ENCODE measurements around the gene ARHGAP10. TPM values are rescaled to one million over a fixed set of nuclear protein-coding genes. Genes with fewer than 3 reads are reported as not detected.

ARHGAP10 gene
- total and polyA plus RNA-seq, 10 of the 15 experiments (the other 5 are each of a cell fraction or from before 2014, with no cell fraction given), result 1.3 to 25.8 (median 17.2) TPM

DNA sequence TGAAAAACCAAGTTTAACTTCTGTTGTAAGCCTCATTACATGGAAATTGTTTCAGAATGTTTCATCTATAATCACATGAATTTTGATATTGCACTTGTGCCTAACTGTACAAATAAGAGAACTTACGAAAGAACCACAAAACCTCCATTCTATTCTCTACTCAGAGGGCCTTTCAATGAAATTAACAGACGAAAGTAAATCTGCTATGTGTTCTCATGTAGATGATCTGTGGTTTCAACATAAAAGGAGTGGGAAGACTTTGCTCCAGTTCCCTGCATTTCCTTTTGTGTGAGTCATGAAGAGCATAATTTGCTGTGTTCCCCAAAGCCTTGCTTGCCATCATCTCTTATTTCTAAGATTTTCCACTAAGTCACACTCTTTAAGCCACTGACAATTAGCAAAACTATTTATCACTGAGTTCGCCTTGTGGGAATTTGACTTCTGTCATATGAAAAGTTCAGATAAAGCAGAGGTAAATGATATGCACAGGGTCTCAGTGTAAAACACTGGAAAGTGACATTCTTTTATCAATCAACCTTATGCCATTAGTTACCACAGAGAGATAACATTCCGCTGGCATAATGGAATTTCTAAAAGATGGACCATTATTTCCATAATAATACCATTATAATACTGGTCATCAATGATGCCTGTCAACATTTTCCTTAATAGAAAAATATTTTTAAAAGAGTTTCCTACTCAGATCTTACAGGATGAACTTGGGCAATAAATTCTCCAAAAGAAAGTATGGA lies 380.5 kb downstream of the ARHGAP10 start (continued):
- TF ChIP-seq ESRRA (IDR thresholded peaks at IDR 0.05; ENCODE audit: low read length) (no peak), PAX8 (IDR thresholded peaks at IDR 0.05) (no peak), CHD4 (IDR thresholded peaks at IDR 0.05) (no peak), NR2C1 (IDR thresholded peaks at IDR 0.05) (no peak), SP1 (IDR thresholded peaks at IDR 0.05; ENCODE audit: low read depth, low read length) (no peak), HDAC2 (IDR thresholded peaks at IDR 0.05) (no peak), SPI1 (IDR thresholded peaks at IDR 0.05; ENCODE audit: borderline replicate concordance, insufficient read depth, low read depth, low read length) (no peak), SUZ12 (IDR thresholded peaks at IDR 0.05; ENCODE audit: unreplicated experiment) (no peak), KAT2A (conservative IDR thresholded peaks at IDR 0.05; ENCODE audit: control insufficient read depth, low read depth, low read length) (no peak), EGR1 (IDR thresholded peaks at IDR 0.05; ENCODE audit: borderline replicate concordance in 1 of 2, low read depth in 2 of 2, low read length in 2 of 2) (no peak)
- TF ChIP-seq, protein P1, sequence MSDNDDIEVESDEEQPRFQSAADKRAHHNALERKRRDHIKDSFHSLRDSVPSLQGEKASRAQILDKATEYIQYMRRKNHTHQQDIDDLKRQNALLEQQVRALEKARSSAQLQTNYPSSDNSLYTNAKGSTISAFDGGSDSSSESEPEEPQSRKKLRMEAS (IDR thresholded peaks at IDR 0.05; ENCODE audit: low read depth, low read length), result no peak
- TF ChIP-seq, protein P2, sequence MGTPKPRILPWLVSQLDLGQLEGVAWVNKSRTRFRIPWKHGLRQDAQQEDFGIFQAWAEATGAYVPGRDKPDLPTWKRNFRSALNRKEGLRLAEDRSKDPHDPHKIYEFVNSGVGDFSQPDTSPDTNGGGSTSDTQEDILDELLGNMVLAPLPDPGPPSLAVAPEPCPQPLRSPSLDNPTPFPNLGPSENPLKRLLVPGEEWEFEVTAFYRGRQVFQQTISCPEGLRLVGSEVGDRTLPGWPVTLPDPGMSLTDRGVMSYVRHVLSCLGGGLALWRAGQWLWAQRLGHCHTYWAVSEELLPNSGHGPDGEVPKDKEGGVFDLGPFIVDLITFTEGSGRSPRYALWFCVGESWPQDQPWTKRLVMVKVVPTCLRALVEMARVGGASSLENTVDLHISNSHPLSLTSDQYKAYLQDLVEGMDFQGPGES (IDR thresholded peaks at IDR 0.05), result no peak

DNA sequence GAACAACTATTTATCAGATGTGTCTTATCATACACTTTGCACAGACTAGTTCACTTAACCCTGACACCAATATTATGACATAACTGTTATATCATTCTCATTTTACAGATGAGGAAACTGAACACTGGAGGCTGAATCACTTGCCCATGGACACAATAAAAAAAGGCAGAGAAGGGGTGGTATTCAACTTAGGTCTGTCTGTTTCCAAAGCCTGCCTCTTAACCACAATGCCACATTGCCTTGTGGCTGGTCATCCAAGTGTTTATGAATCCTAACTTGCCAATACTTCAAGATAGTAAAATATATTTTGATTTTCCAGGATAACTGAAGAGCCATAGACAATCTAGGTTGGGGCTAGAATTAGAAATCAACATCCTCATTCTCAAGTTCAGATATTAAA lies 382.5 kb downstream of the ARHGAP10 start:
- Histone ChIP-seq H2AFZ (ENCODE audit: control insufficient read depth, low read depth, low read length) (no peak overlapping the region), H3K27me3 (replicated peaks in 1 of 2; ENCODE audit: control insufficient read depth in 2 of 2, insufficient read depth in 2 of 2, low read length in 1 of 2) (no peaks in the 10 kb centered on the region; a peak in 1 of 4 replicates), H3K79me2 (ENCODE audit: control insufficient read depth, insufficient read depth, low read length) (no peaks in the 10 kb centered on the region), H3K4me2 (ENCODE audit: control insufficient read depth, insufficient read depth) (no peak overlapping the region), H3K4me3 (no peak overlapping the region), H3K4me1 (ENCODE audit: control insufficient read depth, insufficient read depth, low read length) (no peaks in the 10 kb centered on the region), H3K27ac (ENCODE audit: control insufficient read depth, insufficient read depth) (no peak overlapping the region), H3K9me3 (replicated peaks; ENCODE audit: control insufficient read depth, insufficient read depth, low read length) (no peaks in the 10 kb centered on the region), H3K9ac (ENCODE audit: control insufficient read depth, insufficient read depth, low read length) (no peak overlapping the region), H4K20me1 (ENCODE audit: control insufficient read depth, insufficient read depth) (no peaks in the 10 kb centered on the region), H3K36me3 (ENCODE audit: control insufficient read depth in 2 of 2, insufficient read depth in 2 of 2, low read length in 1 of 2) (no peaks in the 10 kb centered on the region)
- ATAC-seq (no peak), FAIRE-seq (no peak), DNase-seq (ENCODE audit: low read depth, low spot score) (no peak)
- in situ Hi-C loops (cut with MboI) (no loop called here), intact Hi-C loops (cut with micrococcal nuclease; ENCODE audit: unreplicated experiment) (no loop called here)
- RAD21 ChIA-PET (ENCODE audit: unreplicated experiment), result no interaction called here
- POLR2A ChIA-PET, result no interaction called here
- SMC1A ChIA-PET (ENCODE audit: uncharacterized antibody, unreplicated experiment), result no interaction called here
- CTCF ChIA-PET, result no interaction called here
- no TSS peak for BruUV-seq (replicated peaks)
- TF ChIP-seq, protein P3, sequence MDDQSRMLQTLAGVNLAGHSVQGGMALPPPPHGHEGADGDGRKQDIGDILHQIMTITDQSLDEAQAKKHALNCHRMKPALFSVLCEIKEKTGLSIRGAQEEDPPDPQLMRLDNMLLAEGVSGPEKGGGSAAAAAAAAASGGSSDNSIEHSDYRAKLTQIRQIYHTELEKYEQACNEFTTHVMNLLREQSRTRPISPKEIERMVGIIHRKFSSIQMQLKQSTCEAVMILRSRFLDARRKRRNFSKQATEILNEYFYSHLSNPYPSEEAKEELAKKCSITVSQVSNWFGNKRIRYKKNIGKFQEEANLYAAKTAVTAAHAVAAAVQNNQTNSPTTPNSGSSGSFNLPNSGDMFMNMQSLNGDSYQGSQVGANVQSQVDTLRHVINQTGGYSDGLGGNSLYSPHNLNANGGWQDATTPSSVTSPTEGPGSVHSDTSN (IDR thresholded peaks at IDR 0.05; ENCODE audit: insufficient replicate concordance, low read depth, low read length), result no peak
- TF ChIP-seq, protein P4, sequence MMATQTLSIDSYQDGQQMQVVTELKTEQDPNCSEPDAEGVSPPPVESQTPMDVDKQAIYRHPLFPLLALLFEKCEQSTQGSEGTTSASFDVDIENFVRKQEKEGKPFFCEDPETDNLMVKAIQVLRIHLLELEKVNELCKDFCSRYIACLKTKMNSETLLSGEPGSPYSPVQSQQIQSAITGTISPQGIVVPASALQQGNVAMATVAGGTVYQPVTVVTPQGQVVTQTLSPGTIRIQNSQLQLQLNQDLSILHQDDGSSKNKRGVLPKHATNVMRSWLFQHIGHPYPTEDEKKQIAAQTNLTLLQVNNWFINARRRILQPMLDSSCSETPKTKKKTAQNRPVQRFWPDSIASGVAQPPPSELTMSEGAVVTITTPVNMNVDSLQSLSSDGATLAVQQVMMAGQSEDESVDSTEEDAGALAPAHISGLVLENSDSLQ (IDR thresholded peaks at IDR 0.05), result no peak
- no peak for TF ChIP-seq CBX5 (IDR thresholded peaks at IDR 0.05; ENCODE audit: low read depth)
- TF ChIP-seq RAD51 (IDR thresholded peaks at IDR 0.05), result no peak
- no peak for TF ChIP-seq TARDBP (IDR thresholded peaks at IDR 0.05; ENCODE audit: borderline replicate concordance)
- no peak for TF ChIP-seq NFIC (IDR thresholded peaks at IDR 0.05; ENCODE audit: low read depth, low read length)
- no peak for TF ChIP-seq IKZF1 (conservative IDR thresholded peaks at IDR 0.05)
- no peak for TF ChIP-seq HDAC6 (IDR thresholded peaks at IDR 0.05; ENCODE audit: unreplicated experiment)
- no peak for TF ChIP-seq ZNF274 (IDR thresholded peaks at IDR 0.05; ENCODE audit: insufficient read depth, insufficient read length)

All from GM12878 (cell line).